TTC549 (cell line): Measurements from ENCODE around the gene DTYMK.

Experiments
- FAIRE-seq: peaks from 2 replicates; lab custom pipeline; 2012; peaks lifted over from hg19 to GRCh38; lab: Jason Lieb, UNC

Gene DTYMK

DNA sequence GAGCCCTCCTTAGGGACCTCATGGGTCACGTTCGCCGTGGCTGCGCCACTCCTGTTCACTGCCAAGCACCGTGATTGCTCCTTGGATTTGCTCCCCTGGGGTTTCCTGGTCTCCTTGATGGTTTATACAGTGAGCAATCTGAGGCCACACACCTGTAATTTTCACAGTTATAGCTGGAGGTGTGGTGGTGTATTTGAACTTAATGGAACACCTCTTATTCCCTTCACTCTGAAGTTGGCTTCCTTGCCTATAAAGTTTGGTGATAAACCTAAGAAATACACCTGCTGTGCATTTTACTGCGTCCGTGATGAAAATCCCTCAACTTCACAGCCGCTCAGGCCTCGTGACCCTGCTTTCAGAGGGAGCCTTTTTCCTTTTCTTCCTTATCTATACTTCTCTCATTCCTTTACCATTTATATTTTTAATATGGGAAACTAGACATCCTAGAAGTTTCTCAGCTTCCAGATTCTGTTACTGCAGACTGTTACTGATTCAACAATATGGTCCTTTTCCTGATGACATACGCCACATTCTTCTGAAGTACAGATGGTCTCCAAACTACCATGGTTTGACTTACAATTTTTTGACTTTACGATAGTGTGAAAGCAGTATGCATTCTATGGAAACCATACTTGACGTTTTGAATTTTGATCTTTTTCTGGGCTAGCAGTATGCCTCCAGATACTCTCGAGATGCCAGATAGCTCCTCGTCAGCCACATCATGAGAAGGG is 40.5 kb downstream of the DTYMK start:
- FAIRE-seq: no peak

DNA sequence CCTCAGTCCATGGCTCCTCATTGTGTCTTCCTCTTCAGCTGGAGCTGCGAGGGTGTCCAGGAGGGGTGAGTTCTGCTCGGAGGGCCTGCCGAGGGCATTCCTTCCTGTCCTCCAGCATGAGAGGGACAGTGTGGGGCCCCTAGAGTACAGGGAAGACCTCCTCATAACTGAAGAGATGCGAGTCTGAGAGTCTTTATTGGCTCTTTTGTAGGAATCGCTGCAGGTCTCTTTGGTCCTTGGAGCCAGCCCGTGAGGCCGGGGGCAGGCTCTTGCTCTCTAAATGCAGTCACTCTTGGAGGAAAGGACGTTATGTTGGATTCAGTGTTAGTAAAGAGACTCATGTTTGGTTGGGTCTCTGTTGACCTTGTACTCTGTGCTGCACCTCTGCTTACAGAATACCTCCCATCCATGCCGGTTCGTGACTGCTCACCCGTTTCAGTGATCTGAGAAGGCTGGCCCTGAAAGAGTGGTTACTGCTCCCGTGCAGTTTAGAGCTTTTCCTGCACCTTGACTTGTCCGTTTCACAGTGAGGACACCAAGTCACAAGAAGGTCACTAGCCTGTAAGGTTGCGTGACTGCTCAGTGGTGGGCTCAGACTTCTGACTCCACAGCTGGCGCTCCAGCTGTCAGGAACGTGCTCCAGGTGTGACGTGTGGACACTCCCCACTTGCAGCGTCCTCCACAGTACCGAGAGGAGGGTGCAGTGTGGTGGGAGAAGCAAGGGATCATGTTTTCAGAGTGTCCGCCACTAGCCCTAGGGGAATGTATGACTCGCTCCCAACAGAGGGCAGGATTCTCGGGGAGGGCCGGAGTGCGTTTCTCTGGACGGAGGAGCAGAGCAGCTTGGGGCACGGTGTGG is 41.3 kb downstream of the DTYMK start:
- no peak for FAIRE-seq

DNA sequence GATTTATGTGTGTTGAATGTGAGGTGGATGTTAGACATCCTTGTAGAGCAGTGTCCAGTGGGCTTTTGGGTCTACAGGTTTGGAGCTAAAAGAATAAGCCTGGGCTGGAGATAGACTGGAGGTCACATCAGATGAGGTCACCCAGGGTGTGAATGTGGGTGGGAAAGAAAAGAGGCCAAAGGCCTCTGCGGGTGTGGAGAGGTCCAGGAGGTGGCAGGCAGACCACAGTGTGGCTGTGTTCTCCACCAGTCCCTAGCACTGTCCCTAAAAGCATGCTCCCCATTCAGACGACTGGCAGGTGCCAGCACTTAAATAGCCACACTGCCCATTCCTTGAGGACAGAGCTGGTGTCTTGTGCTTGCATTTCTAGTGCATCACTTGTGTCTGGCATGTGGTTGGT is 45.0 kb downstream of the DTYMK start:
- FAIRE-seq: no peak

DNA sequence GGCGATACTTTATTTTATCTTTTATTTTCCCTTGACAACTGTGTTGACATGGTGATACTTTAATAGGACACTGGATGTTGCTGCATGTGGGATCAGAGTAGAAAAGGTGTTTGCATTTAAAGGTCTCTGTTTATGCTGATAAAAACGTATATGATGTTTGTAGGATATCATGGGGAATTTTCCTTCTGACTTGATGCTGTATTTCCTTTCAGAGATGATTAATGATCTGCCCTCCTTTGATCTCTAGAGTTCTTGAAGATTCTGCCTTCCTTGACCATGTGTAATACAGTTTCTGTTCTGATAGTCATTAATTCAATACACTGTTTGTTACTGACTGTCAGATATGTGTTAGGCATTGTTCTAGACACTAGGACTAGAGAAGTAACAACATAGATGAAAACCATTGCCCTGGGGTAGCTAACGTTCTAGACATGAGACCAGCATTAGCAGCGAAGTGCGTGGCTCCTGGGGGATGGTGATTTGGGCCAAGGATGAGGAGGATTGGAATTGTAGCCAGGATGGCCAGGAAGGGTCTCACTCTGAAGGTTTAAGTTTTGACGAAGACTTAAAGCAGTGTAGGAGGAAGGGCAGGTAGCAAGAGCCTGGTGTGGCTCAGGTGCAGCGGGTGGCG is 46.3 kb downstream of the DTYMK start:
- no peak for FAIRE-seq

DNA sequence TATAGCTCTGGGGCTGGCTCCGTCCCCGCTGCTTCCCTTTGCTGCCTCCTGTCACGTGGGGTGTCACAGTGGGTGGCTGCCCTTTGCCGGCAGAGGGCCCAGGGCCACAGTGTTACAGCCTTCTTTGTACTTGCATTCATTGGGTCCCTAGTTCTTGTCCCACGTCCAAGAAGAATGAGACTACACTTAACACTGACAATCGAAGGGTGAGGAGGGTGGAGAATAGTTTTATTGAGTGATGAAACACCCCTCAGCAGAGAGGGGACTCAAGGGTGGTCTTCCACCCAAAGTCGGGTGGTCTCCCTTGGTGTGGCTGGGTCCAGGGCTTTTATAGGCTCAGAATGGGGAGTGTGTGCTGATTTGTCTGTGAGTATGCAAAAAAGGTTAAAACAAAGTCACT is 47.2 kb downstream of the DTYMK start:
- no peak for FAIRE-seq

DNA sequence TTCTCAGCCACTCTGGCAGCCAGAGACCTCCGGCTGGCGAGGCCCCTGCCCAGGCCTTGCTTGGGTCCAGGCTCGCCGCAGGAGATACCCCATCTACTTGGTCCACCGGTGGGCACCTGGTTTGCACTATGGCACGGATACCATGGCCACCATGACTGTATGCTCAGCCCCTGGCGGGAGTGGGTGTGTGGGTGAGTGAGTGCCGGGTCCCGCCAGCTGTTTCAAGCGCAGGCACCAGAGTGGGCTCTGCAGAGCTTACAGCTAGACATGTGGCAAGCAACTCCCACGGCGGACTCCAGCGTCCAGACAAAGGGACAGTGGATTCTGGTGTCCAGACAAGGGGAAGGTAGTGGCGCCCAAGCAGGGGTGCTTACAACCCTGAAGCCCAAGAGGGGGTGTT is 47.7 kb downstream of the DTYMK start:
- FAIRE-seq: no peak

DNA sequence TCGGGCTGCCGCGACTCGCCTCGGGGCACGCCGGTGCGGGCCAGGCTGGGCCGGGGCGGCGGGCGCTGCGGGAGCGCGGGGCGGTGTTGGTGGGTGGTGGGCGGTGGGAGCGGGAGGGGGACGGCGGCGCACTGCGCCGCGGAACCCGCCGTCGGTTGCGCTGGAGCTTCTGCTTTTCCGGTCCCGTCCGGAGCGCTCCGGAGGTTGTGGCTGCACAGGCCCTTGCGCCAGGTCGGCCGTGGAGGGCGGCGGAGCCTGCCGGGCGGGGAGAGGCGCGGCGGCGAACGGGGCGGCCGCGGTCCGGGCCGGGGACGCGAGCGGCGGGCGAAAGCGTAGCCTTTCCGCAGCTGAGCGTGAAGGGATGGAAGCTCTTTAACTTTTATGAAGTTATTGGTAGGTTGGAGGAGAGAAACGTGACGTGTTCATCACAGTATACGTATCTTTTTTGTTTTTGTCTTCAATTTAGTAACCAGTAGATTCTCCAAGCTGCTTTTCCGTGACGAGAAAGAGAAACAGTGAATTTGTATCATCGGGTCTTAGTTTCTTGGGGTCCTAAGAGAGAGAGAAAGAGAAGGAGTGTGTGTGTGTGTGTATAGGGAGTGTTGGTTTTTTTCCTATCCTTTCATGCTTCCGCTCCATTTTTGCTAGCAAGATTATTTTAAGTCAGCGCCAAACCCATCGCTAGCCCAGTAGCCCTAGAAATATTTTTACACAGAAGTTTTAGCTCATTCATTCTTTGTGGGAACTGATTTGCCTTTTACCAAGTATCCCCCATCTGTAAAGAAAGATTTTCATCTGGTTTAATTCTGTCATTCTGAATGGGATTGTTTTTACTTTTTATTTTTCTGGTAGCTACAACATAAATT is 48.6 kb downstream of the DTYMK start:
- no peak for FAIRE-seq

DNA sequence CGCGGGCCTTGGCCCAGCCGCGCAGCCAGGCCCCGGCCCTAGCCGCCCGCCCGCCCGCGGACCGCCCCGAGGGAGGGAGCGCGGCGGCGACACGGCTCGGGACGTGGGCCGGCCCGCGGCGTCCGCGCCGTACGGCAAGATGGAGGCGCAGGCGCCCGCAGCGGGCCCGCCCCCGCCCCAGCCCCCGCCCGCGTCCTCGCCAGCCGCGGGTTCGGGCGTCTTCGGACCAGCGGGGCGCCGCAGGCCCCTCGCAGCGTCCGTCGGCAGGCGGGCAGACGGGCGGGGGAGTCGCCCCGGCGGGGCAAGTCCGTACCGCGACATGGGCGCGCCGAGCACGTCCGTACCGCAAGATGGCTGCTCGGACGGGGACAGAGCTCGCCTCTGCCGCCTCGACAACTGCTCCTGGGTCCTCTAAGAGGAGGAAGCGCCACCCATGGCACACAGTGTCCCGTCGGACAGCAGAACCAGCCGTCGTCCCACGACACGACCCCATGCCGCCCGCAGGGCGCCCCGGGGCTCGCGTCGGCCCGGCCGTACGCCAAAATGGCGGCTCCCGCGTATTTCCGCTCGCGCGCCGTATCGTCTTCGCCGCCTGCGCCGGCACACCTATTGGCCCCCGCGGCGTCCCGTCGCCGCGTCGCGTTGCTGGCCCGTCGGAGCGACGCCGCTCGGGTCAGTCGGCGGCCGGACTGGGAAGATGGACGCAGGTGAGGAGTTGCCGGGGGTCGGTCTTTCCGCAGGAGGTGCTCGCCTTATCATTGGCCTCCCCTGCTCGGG is 49.4 kb downstream of the DTYMK start, which contains the start of the genes ATG4B and THAP4:
Gene ATG4B, plus strand, starts transcription at position 676 of the 777 bp plus-strand sequence. Its CDS starts 22 bp downstream, at position 698.
Gene THAP4, minus strand, starts transcription at position 141 of the 777 bp plus-strand sequence. CDS start 141 bp downstream, outside the sequence.
- FAIRE-seq: no peak

DNA sequence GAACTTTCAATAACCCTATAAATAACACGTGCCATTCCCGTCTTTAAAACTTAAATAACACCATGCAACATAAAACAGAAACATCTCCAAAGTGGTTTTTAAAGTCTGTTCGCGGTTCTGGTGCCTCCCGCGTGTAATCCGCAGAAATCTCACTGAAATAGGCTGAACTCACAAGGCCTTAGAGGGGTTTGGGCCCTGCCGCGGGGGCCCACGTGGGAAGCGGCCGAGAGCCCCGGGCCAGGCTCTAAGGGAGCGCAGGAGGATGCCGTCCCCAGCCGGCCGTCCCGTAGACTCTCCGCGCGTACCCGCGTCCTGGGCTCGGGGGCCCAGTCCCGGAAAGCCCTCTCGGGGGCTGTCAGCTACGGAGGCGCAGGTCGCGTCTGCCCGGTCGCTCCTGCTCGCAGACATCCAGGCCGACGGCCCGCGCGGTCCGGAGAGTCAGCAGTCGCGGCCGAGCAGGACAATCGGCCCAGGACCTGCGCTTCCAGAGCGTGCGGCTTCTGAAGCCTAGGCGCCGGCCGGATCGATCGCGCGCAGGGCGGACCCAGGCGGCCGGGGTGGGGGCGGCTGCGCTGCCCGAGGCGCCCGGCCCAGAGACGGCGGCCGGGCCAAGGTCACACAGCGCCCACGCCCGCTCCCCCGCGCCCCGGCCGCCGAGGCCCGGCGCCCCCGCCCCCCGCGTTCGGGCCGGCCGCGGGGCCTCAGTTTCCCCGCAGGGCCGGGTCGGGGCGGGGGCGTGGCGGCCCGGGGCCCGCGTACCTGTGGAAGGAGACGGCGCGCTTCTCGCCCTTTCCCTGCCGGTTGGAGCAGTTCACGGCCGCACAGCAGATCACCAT is 50.2 kb downstream of the DTYMK start:
- no peak for FAIRE-seq

DNA sequence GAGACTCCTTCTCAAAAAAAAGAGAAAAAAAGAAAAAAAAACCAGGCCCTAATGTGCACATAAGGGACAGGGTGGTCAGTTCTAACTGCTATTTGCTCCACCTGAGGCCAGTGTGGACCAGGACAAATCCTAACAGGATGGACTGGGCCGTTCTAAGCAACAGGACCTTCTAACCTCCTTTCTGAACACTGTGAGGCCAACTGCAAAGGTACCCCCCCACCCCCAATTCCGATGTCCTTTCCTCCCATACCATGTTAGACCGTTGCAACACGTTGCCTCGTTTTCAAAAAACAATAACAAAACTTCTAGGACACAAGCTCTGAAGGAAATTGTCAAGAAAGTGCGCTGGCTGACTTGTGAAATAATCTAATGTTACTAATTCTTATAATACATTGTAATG is 50.9 kb downstream of the DTYMK start:
- no peak for FAIRE-seq

DNA sequence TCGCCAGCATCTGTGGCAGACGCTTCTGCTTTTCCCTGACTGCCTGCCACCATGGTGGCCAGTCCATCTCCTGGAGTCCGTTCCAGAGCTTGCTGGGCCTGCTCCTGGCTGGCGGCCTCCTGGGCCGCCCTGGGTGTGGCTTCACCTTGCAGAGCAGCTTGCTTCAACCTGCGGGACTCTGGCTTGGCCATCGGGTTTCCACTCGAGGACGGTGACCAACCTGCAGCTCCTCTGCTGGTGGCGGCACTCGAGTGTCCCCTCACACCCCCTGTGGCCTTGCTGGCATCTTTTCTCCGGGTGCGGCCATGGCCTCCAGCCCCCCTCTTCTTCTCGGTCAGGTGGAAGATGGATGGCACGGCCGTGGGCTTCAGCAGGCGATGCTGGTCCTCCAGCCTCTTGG is 53.1 kb downstream of the DTYMK start:
- no peak for FAIRE-seq

DNA sequence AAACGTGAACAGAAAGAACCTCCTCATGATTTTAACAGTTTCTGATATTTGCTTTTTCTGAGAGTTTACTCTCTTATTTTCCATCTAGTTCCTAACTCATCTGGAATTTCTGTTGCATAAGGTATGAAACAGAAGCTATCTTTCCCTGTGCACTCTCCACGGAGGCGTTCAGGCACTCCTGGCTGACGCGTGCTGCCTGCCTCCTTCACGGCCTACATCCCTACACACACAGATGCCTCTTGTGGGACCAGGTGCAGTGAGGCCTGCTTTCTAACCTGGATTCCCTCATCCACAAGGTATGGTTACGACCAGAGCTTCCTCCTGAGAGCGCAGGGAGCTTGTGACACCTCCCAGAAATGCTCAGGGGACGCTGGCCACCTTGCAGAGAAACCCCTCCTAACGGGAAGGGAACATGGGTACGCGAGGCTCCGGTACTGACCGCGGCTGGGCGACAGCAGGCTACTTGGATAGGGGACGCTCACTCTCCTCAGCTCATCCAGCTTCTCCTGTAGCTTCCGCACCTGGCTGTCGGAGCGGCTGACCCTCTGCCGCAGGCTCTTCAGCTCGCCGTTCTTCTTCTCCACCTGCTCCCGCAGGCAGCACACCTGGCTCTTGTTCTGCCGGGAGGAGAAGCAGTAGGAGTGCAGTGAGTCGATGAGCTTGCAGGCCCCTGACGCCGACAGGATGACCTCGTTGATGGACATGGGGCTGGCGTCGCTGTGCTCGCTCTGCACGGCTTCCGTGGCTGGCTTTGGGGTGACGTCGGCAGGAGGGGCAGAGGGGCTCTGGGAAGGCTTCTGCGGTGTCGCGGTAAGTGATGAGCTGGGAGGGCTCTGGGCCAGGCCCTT is 53.9 kb downstream of the DTYMK start:
- FAIRE-seq: no peak

DNA sequence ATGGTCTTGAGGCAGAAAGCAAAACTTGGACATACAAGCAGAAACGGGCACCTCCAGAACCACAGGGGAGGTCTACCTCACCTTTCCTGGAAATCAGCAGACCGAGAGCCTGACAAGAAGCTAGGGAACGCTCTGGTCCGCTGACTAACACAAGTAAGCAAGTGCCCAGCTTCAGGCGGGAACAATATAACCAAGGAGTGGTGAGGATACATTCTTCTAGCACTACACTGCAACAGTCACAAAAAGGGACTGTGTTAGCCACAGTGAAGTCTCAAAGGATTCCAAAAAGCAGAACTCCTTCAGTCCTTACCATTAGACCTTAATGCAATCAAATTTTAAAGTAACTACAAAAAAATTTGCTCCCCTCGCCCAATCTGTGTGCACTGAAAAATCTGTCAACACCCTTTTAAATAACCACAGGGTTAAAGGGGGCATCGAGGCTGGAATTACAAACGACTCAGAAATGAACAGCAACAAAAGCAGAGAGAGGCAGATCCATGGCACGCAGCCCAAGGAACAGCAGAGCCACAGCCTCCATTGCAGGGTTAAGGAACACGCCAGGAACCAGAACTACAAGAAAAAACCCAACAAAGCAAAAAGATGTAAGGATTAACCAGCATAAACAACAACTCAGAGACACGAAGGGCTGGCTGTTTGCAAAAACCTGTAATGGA is 56.7 kb downstream of the DTYMK start:
- FAIRE-seq: no peak

DNA sequence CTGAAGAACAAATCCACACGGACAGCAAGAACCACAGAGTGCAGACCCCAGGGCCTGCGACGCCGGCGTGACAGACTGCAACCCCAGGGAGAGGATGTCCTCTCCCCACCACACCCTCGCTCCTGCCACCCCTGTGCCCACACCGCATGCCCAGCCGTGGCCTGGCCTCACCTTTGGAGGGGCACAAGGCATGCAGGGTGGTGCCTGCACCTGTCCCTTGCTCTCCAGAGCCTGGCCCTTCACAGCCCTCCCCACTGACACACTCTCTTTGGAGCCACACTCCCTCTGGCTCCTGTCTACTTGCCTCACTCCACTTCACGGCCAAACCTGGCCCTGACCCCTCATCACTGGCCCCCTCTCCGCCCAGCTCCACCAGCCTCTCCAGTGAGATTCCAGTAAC is 58.9 kb downstream of the DTYMK start:
- no peak for FAIRE-seq
